Aorta (tissue), 5 donors: Measurements from ENCODE around the gene KIF16B. TPM values are rescaled to one million over a fixed set of nuclear protein-coding genes. Genes with fewer than 3 reads are reported as not detected.

Experiments used
- ATAC-seq: fragments of 200-7000 bp; cut with Tn5 transposase; one replicate; pipeline ENCODE4 v1.9.1; 2022; ENCODE audit warnings: moderate library complexity; ENCODE audit not compliant: low FRiP score
- DNase-seq, 2 donors: peaks; one replicate each; pipeline ENCODE4 v3.0.0-alpha.2; 2020
- H3K27ac ChIP-seq, 2 donors: one replicate each; pipeline ENCODE4 v1.5.1; 2013; ENCODE audit warnings: low read length in 2 of 2, mild to moderate bottlenecking in 2 of 2, moderate library complexity in 2 of 2, control low read depth in 1 of 2, inconsistent platforms in 1 of 2, low read depth in 1 of 2
- H3K27me3 ChIP-seq, 2 donors: one replicate each; pipeline ENCODE4 v1.6.1; 2013; ENCODE audit warnings: control low read depth in 1 of 2, low read length in 1 of 2, mild to moderate bottlenecking in 1 of 2, moderate library complexity in 1 of 2; ENCODE audit not compliant: insufficient read depth in 2 of 2, control insufficient read depth in 1 of 2
- H3K36me3 ChIP-seq, 2 donors: one replicate each; pipeline ENCODE4 v1.6.1; 2013; ENCODE audit warnings: control low read depth in 1 of 2, low read length in 1 of 2, mild to moderate bottlenecking in 1 of 2; ENCODE audit not compliant: insufficient read depth in 2 of 2, control insufficient read depth in 1 of 2
- H3K4me1 ChIP-seq, 2 donors: one replicate each; pipeline ENCODE4 v1.6.1; 2013; ENCODE audit warnings: low read length in 2 of 2, control low read depth in 1 of 2, mild to moderate bottlenecking in 1 of 2, moderate library complexity in 1 of 2; ENCODE audit not compliant: insufficient read depth in 2 of 2, control insufficient read depth in 1 of 2
- H3K4me3 ChIP-seq, 2 donors: one replicate each; pipeline ENCODE4 v1.5.1; 2013; ENCODE audit warnings: low read length in 2 of 2, control low read depth in 1 of 2, mild to moderate bottlenecking in 1 of 2
- H3K9me3 ChIP-seq: one replicate; pipeline ENCODE4 v1.6.1; 2013; ENCODE audit warnings: mild to moderate bottlenecking, low read length; ENCODE audit not compliant: control insufficient read depth
- WGBS, 2 donors: extraction: QIAGEN DNeasy Blood & Tissue Kit; methylation state at CpG; one replicate each; pipeline ENCODE4 v1.1.7; 2013; 5-methylcytosine and 5-hydroxymethylcytosine counted together
- intact Hi-C, 2 donors: fragments of 100-400 bp; cut with DNase I; formaldehyde crosslinking; loops; one replicate each; pipeline versions ENCODE4 v1.14.2 to v1.15.0; 2022
- polyA plus RNA-seq, 2 donors: library from polyadenylated mRNA; stranded (reverse); fragments of 200-250 nt; gene quantifications; one replicate each; pipeline ENCODE4 v1.2.3, GENCODE V29; 2013
- total RNA-seq, 2 donors: library from RNA; stranded (reverse); fragmentation: NEBNext Ultra II Directional; extraction: Animal tissue kit (Norgen Biotek cat#: 25700); gene quantifications; one replicate each; pipeline ENCODE4 v1.2.1, GENCODE V29; 2021
- donor health status: healthy with polysubstance abuse.
- donor health status: Bipolar disorder and iron deficiency.
- donor health status: DM: no; HTN: no; CAD: no.
- donor health status: DM: no; HTN: no; CAD: no.
- donor health status: DM: yes; HTN: yes; CAD: no.

The KIF16B gene
- total and polyA plus RNA-seq, 4 donors: 6.5 to 20.6 (median 13.8) TPM

GRCh38 chr20:16246870-16247269 lies 326.4 kb downstream of the KIF16B start:
- Histone ChIP-seq H3K4me3 (no peak overlapping the region), H3K9me3 (no peaks in the 10 kb centered on the region), H3K36me3 (no peaks in the 10 kb centered on the region), H3K27ac (no peak overlapping the region), H3K27me3 (no peaks in the 10 kb centered on the region), H3K4me1 (no peaks in the 10 kb centered on the region)
- 91 to 94% methylated on average over 6 of the region's 6 CpGs for WGBS, 2 donors
- no peak for DNase-seq
- no peak for ATAC-seq
- intact Hi-C loops: no loop called here

- 88 to 90% methylated on average over 7 of the region's 7 CpGs for WGBS, 2 donors
- H3K27ac ChIP-seq: no peak overlapping the region
- no peaks in the 10 kb centered on the region for H3K4me1 ChIP-seq
- no peaks in the 10 kb centered on the region for H3K36me3 ChIP-seq
- H3K9me3 ChIP-seq: no peaks in the 10 kb centered on the region
- H3K27me3 ChIP-seq: no peaks in the 10 kb centered on the region
- ATAC-seq (no peak), DNase-seq (no peak)
- intact Hi-C loops: no loop called here
- no peak overlapping the region for H3K4me3 ChIP-seq
These were observed 327.0 kb downstream of the KIF16B start for GRCh38 chr20:16246291-16246690.

DNA sequence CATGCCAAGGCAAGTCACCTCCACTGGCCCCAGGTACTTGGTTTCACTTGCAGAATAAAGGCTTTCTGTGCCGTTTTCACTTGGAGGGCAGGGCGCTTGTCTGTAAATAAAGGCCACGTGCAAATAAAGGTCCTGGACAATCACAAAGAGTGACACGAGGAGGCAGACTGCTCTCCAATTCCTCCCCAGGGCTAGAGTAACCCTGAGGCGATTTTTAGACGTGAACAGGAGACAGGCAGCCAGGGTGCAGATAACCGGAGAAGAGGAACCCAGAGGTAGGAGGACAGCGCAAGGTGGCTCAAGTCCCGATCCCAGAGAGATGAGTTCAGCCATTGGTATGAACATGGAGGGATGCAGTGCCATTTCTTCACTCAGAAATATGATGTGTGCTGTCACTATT lies 327.4 kb downstream of the KIF16B start:
- ATAC-seq (no peak), DNase-seq (no peak)
- Histone ChIP-seq H3K4me3 (no peak overlapping the region), H3K36me3 (no peaks in the 10 kb centered on the region), H3K4me1 (no peaks in the 10 kb centered on the region), H3K27ac (no peak overlapping the region), H3K27me3 (no peaks in the 10 kb centered on the region), H3K9me3 (no peaks in the 10 kb centered on the region)
- intact Hi-C loops: no loop called here
- 79 to 86% methylated on average over 9 of the region's 9 CpGs for WGBS, 2 donors

DNA sequence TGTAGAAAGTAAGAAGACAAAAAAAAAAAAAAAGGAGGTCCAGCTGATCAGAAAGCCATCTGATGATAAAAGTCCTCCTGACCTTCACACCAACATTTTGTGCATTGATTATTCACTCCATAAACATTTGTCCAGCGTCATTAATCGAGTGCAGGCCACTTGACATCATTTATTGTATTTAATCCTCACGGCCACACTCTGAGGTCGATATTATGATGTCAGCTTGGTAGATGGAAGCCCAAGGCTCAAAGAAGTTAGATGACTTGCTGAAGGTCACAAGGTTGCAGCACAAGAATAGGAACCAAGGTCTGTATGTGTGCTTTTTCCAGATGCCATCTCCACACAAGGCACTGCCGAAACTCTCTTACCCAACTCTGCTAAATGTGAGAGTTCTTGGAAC lies 328.4 kb downstream of the KIF16B start:
- 96% methylated on average over 5 of the region's 5 CpGs for WGBS, 2 donors
- ATAC-seq (no peak), DNase-seq (no peak)
- peaks cover 2% of the 10 kb centered on the region for H3K9me3 ChIP-seq
- H3K27me3 ChIP-seq: no peaks in the 10 kb centered on the region
- intact Hi-C loops: no loop called here
- H3K27ac ChIP-seq: no peak overlapping the region
- no peaks in the 10 kb centered on the region for H3K36me3 ChIP-seq
- H3K4me3 ChIP-seq: no peak overlapping the region
- no peaks in the 10 kb centered on the region for H3K4me1 ChIP-seq

DNA sequence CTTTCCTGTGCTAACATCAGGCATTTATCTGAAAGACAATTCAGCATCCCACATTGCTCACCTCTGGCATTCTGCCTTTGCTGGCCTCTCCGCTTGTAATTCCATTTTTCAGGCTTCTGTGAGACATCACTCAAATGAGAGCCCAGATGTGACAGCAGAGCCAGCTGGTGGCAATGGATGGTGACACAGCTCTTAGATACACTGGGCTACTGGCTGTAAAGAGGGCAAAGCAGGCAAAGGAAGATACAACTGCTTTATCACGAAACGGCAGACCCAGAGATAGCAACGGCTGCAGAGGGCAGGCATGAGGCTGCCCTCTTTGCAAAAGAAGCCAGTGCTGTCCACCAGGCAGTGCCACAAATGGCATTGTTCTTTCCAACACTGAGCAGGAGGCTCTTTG lies 329.8 kb downstream of the KIF16B start:
- ATAC-seq (no peak), DNase-seq (no peak)
- Histone ChIP-seq H3K4me3 (no peak overlapping the region), H3K27ac (no peak overlapping the region), H3K9me3 (peaks cover 4% of the 10 kb centered on the region), H3K36me3 (no peaks in the 10 kb centered on the region), H3K27me3 (no peaks in the 10 kb centered on the region), H3K4me1 (no peaks in the 10 kb centered on the region)
- intact Hi-C loops: no loop called here
- WGBS, 2 donors: 71 to 79% methylated on average over 4 of the region's 4 CpGs

GRCh38 chr20:16241911-16242310 lies 331.3 kb downstream of the KIF16B start:
- no peaks in the 10 kb centered on the region for H3K4me1 ChIP-seq
- intact Hi-C loops: no loop called here
- H3K27me3 ChIP-seq: no peaks in the 10 kb centered on the region
- no peak for ATAC-seq
- peaks cover 8% of the 10 kb centered on the region for H3K9me3 ChIP-seq
- no peak overlapping the region for H3K27ac ChIP-seq
- H3K36me3 ChIP-seq: no peaks in the 10 kb centered on the region
- no peak overlapping the region for H3K4me3 ChIP-seq
- DNase-seq: no peak

DNA sequence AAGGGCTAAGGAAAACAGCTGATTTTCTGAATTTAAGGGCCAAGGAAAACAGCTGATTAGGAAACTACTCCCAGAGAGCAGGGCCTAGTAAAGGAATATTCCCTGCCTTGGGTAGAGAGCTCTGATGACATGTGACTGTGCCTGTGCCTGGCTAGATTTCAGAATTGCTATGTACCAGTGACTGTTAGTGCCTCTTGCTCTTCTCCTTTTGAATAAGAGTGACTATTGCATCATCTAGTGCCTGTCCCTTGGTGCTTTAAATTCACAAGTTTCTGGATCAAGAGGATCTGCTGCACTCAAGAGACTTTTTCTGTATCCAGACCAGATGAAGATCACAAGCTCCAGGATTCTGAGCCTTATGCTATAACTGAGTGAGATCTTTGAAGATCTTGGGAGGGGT lies 332.9 kb downstream of the KIF16B start:
- DNase-seq (no peak), ATAC-seq (no peak)
- intact Hi-C loops: no loop called here
- no peaks in the 10 kb centered on the region for H3K36me3 ChIP-seq
- H3K27me3 ChIP-seq: no peaks in the 10 kb centered on the region
- peaks cover 8% of the 10 kb centered on the region for H3K9me3 ChIP-seq
- H3K4me1 ChIP-seq: no peaks in the 10 kb centered on the region
- no peak overlapping the region for H3K4me3 ChIP-seq
- no peak overlapping the region for H3K27ac ChIP-seq

DNA sequence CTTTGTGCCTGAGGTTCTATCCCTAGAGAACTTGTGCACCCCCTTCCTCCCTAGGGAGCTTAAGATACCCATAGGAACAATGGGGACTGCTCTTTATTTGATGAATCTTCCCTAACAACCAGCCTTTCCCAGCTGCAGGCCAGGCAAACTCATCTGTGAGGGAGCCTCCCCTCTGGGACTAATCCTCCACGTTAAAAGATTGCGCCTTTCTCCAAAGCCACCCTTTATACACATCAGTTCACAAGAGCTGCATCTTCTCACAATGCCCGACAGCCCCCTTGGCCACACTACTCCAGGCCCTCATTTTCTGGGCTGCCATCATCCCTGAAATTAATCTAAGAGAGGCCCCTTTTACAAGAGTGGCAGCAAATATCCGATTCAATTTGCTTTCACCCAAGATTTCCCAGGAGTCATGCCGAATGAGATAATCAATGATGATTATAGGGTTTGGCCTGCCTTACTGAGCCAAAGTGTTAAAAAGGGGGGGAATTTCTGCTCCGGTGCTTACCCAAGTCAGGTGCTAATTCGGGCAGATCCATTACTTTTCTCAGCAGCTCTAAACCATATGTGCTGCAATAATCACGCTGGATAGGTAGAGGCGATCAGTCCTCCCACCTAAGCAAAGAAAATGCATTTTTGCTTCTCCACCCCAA lies 336.5 kb downstream of the KIF16B start:
- H3K4me1 ChIP-seq: no peaks in the 10 kb centered on the region
- WGBS, 2 donors: 93 to 94% methylated on average over 9 of the region's 9 CpGs
- H3K4me3 ChIP-seq: no peak overlapping the region
- no peak for DNase-seq
- H3K27me3 ChIP-seq: no peaks in the 10 kb centered on the region
- no peak for ATAC-seq
- H3K27ac ChIP-seq: no peak overlapping the region
- H3K9me3 ChIP-seq: peaks cover 8% of the 10 kb centered on the region
- no peaks in the 10 kb centered on the region for H3K36me3 ChIP-seq
- intact Hi-C loops: no loop called here

GRCh38 chr20:16230402-16230801 lies 342.8 kb downstream of the KIF16B start:
- Histone ChIP-seq H3K36me3 (no peaks in the 10 kb centered on the region), H3K27ac (no peak overlapping the region), H3K4me3 (no peak overlapping the region), H3K27me3 (no peaks in the 10 kb centered on the region), H3K4me1 (no peaks in the 10 kb centered on the region), H3K9me3 (no peaks in the 10 kb centered on the region)
- DNase-seq (no peak), ATAC-seq (no peak)
- intact Hi-C loops: no loop called here
